Esophagus squamous epithelium (tissue), 4 donors: ENCODE data around the gene ITGA5.

Experiments used
- POLR2A ChIP-seq, 4 donors: fragments of 450-650 bp; IDR thresholded peaks; one replicate each; pipeline ENCODE4 v1.6.1; 2017; ENCODE audit warnings: antibody characterized with exemption in 4 of 4, mild to moderate bottlenecking in 4 of 4, moderate library complexity in 3 of 4
- TF ChIP-seq, protein P1 (sequence below), 6 experiments: fragments of 450-650 bp in 4 of 6; fragments of 200-600 bp in 2 of 6; sonication (generic) in 2 of 6; IDR thresholded peaks; one replicate each; pipeline ENCODE4 v1.5.1; 2016 to 2019; ENCODE audit warnings: antibody characterized with exemption in 6 of 6, mild to moderate bottlenecking in 4 of 6, moderate library complexity in 4 of 6

DNA sequence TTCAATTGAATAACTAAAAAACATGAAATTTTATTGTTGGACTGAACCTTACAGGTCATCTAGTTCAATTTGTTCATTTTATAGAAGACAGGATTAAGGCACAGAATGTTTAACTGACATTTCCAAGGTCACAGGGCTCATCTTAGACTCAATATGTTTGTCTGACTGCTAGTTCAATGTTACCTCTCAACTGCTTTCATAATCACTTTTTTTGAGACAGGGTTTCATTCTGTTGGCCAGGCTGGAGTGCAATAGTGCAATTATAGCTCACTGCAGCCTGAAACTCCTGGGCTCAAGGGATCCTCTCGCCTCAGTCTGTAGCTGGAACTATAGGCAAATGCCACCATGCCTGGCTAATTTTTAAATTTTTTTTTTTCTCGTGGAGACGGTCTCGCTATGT lies 24.4 kb upstream of the ITGA5 start:
- TF ChIP-seq POLR2A (IDR thresholded peaks at IDR 0.05), result no peak
- TF ChIP-seq, protein P1, sequence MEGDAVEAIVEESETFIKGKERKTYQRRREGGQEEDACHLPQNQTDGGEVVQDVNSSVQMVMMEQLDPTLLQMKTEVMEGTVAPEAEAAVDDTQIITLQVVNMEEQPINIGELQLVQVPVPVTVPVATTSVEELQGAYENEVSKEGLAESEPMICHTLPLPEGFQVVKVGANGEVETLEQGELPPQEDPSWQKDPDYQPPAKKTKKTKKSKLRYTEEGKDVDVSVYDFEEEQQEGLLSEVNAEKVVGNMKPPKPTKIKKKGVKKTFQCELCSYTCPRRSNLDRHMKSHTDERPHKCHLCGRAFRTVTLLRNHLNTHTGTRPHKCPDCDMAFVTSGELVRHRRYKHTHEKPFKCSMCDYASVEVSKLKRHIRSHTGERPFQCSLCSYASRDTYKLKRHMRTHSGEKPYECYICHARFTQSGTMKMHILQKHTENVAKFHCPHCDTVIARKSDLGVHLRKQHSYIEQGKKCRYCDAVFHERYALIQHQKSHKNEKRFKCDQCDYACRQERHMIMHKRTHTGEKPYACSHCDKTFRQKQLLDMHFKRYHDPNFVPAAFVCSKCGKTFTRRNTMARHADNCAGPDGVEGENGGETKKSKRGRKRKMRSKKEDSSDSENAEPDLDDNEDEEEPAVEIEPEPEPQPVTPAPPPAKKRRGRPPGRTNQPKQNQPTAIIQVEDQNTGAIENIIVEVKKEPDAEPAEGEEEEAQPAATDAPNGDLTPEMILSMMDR (IDR thresholded peaks at IDR 0.05), result no peak
